Adipocyte (in vitro differentiated cells): ENCODE measurements around the gene IFRD2.
"Not testable (repeated sequence)": the region's sequence is repeated elsewhere in the genome, so short reads cannot be mapped to it uniquely, and the experiment has no call there.

ENCODE experiments used
- DNase-seq: peaks from one replicate; pipeline ENCODE4 v3.0.0-alpha.2; 2015; ENCODE audit warnings: low read depth
- H3K27me3 ChIP-seq: replicated peaks from 2 replicates; pipeline ENCODE4 v1.7.0; 2013; ENCODE audit warnings: mild to moderate bottlenecking, low read length, moderate library complexity; ENCODE audit not compliant: control insufficient read depth, insufficient read depth
- H3K36me3 ChIP-seq: 2 replicates; pipeline ENCODE4 v1.7.0; 2013; ENCODE audit warnings: low read length, mild to moderate bottlenecking, moderate library complexity; ENCODE audit not compliant: control insufficient read depth, insufficient read depth, severe bottlenecking
- H3K4me1 ChIP-seq: 2 replicates; pipeline ENCODE4 v1.7.0; 2013; ENCODE audit warnings: mild to moderate bottlenecking, low read length, moderate library complexity; ENCODE audit not compliant: control insufficient read depth, insufficient read depth
- H3K4me3 ChIP-seq: 2 replicates; pipeline ENCODE4 v1.7.0; 2013; ENCODE audit warnings: mild to moderate bottlenecking, low read length, moderate library complexity
- H3K9ac ChIP-seq: 2 replicates; pipeline ENCODE4 v1.7.0; 2013; ENCODE audit warnings: mild to moderate bottlenecking, low read length, moderate library complexity
- H3K9me3 ChIP-seq: 2 replicates; pipeline ENCODE4 v1.7.0; 2013; ENCODE audit warnings: mild to moderate bottlenecking, low read length, moderate library complexity; ENCODE audit not compliant: control insufficient read depth

Gene IFRD2

GRCh38 chr3:50268276-50268675, 24.0 kb downstream of the IFRD2 start:
- Histone ChIP-seq H3K4me3 (no peak overlapping the region), H3K36me3 (no peaks in the 10 kb centered on the region), H3K9ac (no peak overlapping the region), H3K9me3 (no peaks in the 10 kb centered on the region), H3K4me1 (peaks cover 48% of the 10 kb centered on the region), H3K27me3 (no peaks in the 10 kb centered on the region)
- no peak for DNase-seq

- peak overlapping the region; percentile 65 for H3K4me3 ChIP-seq
- peaks cover 50% of the 10 kb centered on the region for H3K4me1 ChIP-seq
- H3K9ac ChIP-seq, result peak overlapping the region; percentile 79
- no peaks in the 10 kb centered on the region for H3K36me3 ChIP-seq
- no peaks in the 10 kb centered on the region for H3K27me3 ChIP-seq
- peak; percentile 68 for DNase-seq
- no peaks in the 10 kb centered on the region for H3K9me3 ChIP-seq
Observed at GRCh38 chr3:50267280-50267913, 24.8 kb downstream of the IFRD2 start.

- H3K36me3 ChIP-seq, result no peaks in the 10 kb centered on the region
- H3K9me3 ChIP-seq, result no peaks in the 10 kb centered on the region
- DNase-seq, result no peak
- H3K9ac ChIP-seq, result peak overlapping the region; percentile 79
- H3K4me1 ChIP-seq, result peaks cover 50% of the 10 kb centered on the region
- H3K27me3 ChIP-seq, result no peaks in the 10 kb centered on the region
- peak overlapping the region; percentile 65 for H3K4me3 ChIP-seq
Observed at GRCh38 chr3:50266836-50267235, 25.4 kb downstream of the IFRD2 start.

GRCh38 chr3:50266017-50266416, 26.2 kb downstream of the IFRD2 start:
- Histone ChIP-seq H3K36me3 (no peaks in the 10 kb centered on the region), H3K4me3 (no peak overlapping the region)

GRCh38 chr3:50265571-50265970, 26.7 kb downstream of the IFRD2 start:
- Histone ChIP-seq H3K9me3 (no peaks in the 10 kb centered on the region), H3K9ac (no peak overlapping the region), H3K27me3 (no peaks in the 10 kb centered on the region), H3K4me3 (no peak overlapping the region), H3K36me3 (no peaks in the 10 kb centered on the region), H3K4me1 (peaks cover 61% of the 10 kb centered on the region)
- DNase-seq, result no peak

More at GRCh38 chr3:50266017-50266416, 26.2 kb downstream of the IFRD2 start:
- Histone ChIP-seq H3K27me3 (no peaks in the 10 kb centered on the region), H3K9me3 (no peaks in the 10 kb centered on the region), H3K4me1 (peaks cover 57% of the 10 kb centered on the region), H3K9ac (no peak overlapping the region)
- DNase-seq, result no peak

GRCh38 chr3:50264964-50265485, 27.2 kb downstream of the IFRD2 start:
- DNase-seq, result no peak
- Histone ChIP-seq H3K4me1 (peaks cover 62% of the 10 kb centered on the region), H3K36me3 (no peaks in the 10 kb centered on the region), H3K9me3 (no peaks in the 10 kb centered on the region), H3K4me3 (no peak overlapping the region), H3K27me3 (no peaks in the 10 kb centered on the region), H3K9ac (peak overlapping the region; percentile 29)

- H3K36me3 ChIP-seq, result no peaks in the 10 kb centered on the region
- H3K4me1 ChIP-seq, result peaks cover 60% of the 10 kb centered on the region
- no peak overlapping the region for H3K4me3 ChIP-seq
- H3K9me3 ChIP-seq, result no peaks in the 10 kb centered on the region
- H3K9ac ChIP-seq, result peak overlapping the region; percentile 38
- H3K27me3 ChIP-seq, result no peaks in the 10 kb centered on the region
- peak; percentile 93 for DNase-seq
Observed at GRCh38 chr3:50264383-50264963, 27.8 kb downstream of the IFRD2 start.

GRCh38 chr3:50263478-50264382, 28.5 kb downstream of the IFRD2 start:
- no peak for DNase-seq
- Histone ChIP-seq H3K4me1 (peaks cover 53% of the 10 kb centered on the region), H3K4me3 (no peak overlapping the region)

GRCh38 chr3:50262778-50263177, 29.5 kb downstream of the IFRD2 start:
- Histone ChIP-seq H3K9ac (no peak overlapping the region), H3K4me1 (peaks cover 48% of the 10 kb centered on the region), H3K9me3 (no peaks in the 10 kb centered on the region), H3K36me3 (peaks cover 10% of the 10 kb centered on the region), H3K4me3 (no peak overlapping the region), H3K27me3 (no peaks in the 10 kb centered on the region)
- DNase-seq, result no peak

More at GRCh38 chr3:50263478-50264382, 28.5 kb downstream of the IFRD2 start:
- H3K9ac ChIP-seq, result peak overlapping the region; percentile 38
- H3K9me3 ChIP-seq, result no peaks in the 10 kb centered on the region
- H3K36me3 ChIP-seq, result peaks cover under 1% of the 10 kb centered on the region
- H3K27me3 ChIP-seq, result no peaks in the 10 kb centered on the region

- peaks cover 43% of the 10 kb centered on the region for H3K4me1 ChIP-seq
- not testable (repeated sequence) for H3K9ac ChIP-seq, H3K4me3 ChIP-seq, H3K9me3 ChIP-seq, H3K27me3 ChIP-seq, DNase-seq
- peaks cover 14% of the 10 kb centered on the region for H3K36me3 ChIP-seq
Observed at GRCh38 chr3:50262200-50262599, 30.0 kb downstream of the IFRD2 start.

- H3K4me1 ChIP-seq, result peaks cover 39% of the 10 kb centered on the region
- H3K27me3 ChIP-seq, result no peaks in the 10 kb centered on the region
- no peaks in the 10 kb centered on the region for H3K9me3 ChIP-seq
- H3K9ac ChIP-seq, result peak overlapping the region; percentile 87
- H3K36me3 ChIP-seq, result peaks cover 21% of the 10 kb centered on the region
- H3K4me3 ChIP-seq, result no peak overlapping the region
- DNase-seq, result no peak
Observed at GRCh38 chr3:50261505-50261904, 30.7 kb downstream of the IFRD2 start.
